Fibroblast of upper back skin (primary cell): ENCODE measurements around the gene CC2D2B.
"Not testable (repeated sequence)": the region's sequence is repeated elsewhere in the genome, so short reads cannot be mapped to it uniquely, and the experiment has no call there.

Experiments used
- DNase-seq: peaks from one replicate; pipeline ENCODE4 v3.0.0-alpha.2; 2013

CC2D2B gene

GRCh38 chr10:96034625-96035024, 126.8 kb downstream of the CC2D2B start:
- DNase-seq: no peak

- DNase-seq: no peak
Measured at GRCh38 chr10:96038476-96039387, 131.0 kb downstream of the CC2D2B start.

DNA sequence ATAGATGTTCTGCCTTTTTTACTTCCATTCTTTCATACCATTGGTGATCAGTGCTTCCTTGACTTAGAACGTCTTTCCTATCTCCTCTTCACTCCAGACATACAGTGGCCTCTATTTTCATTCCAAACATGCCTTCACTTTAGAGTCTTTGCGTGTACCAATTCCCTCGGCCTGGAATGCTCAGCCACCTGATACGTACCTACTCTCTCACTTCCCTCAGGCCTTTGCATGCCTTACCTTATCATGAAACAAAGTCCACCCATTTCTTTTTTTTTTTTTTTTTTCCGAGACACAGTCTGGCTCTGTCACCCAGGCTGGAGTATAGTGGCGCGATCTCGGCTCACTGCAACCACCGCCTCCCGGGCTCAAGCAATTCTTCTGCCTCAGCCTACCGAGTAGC, 133.4 kb downstream of the CC2D2B start:
- DNase-seq: no peak

DNA sequence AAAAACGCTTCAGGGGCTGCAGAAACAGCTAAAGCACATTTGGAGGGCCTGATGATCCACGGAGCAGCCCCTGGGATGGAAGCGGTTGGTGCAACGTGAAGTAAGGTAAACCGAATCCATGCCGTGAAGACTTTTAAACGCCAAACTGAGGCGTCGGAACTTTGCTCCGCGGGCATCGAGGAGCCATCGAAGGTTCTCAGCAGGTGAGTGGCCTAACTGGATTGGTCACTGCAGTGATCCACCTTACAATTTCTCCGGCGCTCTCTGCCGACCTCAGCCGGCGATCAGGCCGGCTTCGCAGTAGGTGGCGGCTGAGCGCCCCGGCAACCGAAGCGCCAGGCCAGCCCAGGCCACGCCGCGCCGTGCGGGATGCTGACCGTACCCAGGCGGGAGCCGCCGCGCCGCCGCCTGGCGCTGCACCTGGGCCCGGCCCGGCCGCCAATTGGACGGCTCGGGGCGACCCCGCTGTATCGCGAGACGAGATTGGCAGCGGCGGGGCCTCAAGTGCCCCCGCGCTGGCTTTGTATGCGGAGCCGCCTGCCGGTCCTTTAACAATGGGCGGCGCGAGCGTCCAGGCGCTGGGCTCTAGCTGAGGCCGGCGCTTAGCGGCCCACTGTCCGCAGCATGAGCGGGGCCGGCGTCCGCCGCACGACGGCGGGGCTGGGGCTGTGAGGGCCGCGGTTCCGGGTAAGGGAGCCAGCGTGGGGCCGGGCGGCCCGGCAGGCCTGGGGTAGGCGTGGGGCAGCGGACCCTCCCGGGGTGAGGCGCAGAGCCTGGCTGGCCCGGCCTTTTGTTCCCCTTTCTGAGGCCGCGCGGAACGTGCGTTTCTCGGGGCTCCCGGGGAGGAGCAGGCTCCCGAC, 135.5 kb downstream of the CC2D2B start, which contains the start of gene CCNJ:
Gene CCNJ, plus strand, starts transcription at position 551 of the 860 bp plus-strand sequence. CDS start 811 bp downstream, outside the sequence.
- DNase-seq: peak; percentile 90

DNA sequence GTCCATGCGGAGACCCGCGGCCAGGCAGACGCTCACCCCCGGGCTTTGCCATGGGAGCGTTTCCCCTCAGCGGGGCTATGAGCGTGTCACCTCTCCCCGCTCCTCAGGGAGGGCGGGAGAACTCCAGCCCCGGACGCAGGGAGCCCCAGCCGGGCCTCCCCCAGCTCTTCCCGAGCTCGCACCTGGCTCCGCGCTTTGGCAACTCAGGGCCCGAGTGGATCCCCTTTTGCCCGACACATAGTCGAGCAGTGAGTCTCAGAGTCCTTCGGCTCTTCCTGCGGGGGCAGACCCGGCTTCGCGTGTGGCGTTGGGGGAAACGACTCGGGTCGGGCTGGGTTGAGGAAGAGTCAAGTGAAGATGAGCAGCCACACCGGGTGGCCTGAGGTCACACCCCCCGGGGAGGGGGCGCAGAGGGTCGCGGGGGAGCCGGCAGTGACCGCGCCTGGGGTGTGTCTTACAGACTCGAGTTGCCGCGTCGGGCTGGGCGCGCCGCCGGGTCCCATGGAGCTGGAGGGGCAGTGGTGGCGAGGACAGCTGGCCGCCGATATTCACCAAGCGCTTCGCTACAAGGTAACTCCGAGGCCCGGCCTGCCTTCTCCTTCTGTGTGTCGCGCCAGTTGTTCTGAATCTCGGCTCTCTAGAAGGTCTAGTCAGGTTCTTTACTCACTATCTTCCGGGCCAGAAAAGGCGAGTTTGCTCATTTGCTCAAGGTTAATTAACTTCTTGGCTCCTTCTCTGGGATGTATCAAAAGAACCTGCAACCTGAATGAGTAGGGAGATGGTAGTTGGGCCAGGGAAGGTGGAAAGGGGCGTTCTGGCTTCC, 136.3 kb downstream of the CC2D2B start:
- peak; percentile 35 for DNase-seq

DNA sequence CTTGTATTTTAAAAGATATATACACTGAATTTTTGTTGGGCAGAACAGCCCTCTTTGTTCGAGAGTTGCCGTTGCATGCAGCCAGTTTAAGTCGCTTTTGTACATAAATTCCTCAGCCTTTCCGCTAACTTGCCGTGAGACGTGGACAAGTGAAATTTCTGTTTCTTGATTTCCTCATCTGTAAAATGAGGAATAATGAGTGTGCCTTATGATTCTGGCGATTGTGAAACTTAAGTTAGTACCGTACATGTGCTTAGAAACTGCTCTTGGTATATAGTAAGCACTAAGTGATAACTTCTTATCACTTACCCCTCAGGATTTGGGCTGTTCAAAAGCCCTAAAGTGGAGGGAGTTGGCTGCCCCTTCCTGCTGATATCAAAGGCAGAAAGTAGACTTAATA, 137.0 kb downstream of the CC2D2B start:
- peak; percentile 28 for DNase-seq

DNA sequence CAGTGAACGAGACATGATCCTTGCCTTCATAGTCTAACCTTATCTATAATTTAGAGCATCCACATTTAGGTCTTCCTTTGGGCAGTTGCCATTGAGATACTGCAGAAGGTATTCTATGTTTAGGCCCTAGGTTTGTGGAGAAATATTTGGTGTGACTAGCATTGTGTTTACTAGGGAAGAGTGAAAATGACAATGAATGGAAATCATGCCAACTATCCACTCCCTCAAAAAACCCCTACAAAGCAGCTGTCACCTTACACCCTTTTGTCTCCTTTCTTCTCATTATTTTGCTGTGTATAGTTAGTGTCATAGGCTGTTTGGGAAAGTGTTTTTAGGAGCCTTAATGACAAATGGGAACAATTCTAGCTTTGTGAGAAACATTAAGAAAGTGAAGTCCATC, 138.8 kb downstream of the CC2D2B start:
- no peak for DNase-seq

DNA sequence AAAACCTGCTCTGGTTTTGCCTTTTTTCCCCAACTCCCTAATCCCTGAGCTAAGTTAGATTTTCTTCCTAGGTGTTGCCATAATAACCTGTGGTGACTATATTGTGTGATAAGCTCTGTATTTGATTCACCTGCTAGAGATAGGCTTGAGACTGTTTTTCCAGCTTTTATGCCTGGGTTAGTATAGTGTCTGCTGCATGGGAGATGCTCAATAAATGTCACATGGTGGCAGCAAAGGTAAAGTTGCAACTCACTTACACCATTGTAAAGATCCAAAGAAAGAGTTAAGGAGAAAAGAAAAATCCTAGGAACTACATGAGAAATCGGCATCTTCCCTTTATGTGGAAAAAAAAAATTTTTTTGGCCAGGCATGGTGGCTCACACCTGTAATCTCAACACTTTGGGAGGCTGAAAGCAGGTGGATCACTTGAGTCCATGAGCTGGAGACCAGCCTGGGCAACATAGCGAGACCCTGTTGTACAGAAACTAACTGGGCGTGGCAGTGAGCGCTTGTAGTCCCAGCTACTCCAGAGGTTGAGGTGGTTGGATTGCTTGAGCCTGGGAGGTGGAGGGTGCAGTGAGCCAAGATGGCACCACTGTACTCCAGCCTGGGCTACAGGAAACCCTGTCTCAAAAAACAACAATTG, 139.4 kb downstream of the CC2D2B start:
- DNase-seq: no peak

- not testable (repeated sequence) for DNase-seq
Measured at GRCh38 chr10:96047925-96048324, 140.2 kb downstream of the CC2D2B start.

DNA sequence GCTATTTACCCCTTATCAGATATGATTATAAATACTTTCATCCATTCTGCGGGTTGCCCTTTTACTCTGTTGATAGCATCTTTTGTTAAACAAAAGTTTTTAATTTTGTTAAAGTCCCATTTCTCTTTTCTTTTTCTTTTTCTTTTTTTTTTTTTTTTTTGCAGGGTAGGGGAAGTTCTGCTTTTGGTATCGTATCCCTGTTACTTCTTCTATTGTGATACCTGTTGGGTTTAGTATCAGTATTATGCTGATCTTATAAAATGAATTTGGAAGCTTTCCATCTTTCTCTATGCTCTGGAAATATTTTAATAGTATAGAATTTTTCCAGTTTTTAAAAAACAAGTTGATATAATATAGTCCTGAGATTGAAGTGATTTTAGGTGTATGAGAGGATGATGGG, 141.6 kb downstream of the CC2D2B start:
- no peak for DNase-seq

DNA sequence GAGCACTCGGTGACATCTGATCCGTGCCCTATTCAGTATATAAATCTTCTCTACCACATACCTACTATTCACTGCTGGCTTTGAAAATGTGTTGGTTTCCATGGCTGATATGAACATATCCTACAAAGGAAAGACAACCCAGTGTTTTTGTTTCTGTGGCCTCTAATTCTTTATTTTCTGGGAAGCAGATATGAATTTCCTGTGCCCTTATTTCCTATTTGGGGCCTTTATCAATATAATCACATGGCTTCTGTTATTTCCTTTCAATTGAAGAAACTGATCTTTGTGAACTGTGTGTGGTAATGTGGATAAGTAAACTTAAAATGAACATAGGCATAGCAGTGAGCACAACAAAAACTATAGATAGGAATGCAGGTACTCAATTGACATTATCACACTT, 146.2 kb downstream of the CC2D2B start:
- DNase-seq: no peak

GRCh38 chr10:96056787-96057186, 149.0 kb downstream of the CC2D2B start:
- DNase-seq: no peak

DNA sequence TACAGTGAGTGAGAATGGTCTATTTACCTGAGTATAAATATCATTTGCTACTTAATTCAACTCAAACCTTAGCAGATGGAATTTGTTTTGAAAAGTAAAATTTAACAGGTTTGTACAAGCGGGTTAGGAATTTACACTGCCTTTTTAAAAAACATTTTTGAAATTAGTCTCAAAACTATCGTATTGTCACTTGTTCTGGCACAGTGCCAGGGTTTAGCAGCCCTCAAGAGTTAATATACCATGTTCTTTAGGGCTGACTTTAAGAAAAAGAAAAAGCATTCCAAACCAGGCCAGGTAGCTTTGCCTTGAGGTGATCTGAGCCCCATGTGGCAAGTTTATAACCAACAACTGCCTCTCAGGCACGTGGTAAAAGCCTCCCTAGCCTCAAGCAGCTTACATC, 153.5 kb downstream of the CC2D2B start:
- no peak for DNase-seq

GRCh38 chr10:96072674-96073073, 164.9 kb downstream of the CC2D2B start:
- peak; percentile 21 for DNase-seq

DNA sequence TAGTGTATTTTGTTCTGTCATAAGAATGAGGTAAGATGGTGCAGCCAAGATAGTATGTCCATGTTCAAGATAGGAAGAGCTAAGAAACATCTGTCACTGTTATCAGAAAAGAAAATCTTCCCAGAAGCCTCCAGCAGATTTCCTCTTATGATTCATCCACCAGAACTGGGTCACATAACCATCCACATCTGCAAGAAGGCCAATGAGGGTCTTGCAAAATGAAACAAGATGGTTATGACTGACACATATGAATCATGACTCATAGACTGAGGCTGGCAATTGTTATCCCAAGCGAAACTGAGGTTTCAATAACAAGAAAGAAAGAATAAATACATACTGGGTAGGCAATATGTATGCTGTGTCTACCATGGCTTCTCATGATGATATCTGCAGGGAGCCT, 165.9 kb downstream of the CC2D2B start:
- DNase-seq: peak; percentile 81

DNA sequence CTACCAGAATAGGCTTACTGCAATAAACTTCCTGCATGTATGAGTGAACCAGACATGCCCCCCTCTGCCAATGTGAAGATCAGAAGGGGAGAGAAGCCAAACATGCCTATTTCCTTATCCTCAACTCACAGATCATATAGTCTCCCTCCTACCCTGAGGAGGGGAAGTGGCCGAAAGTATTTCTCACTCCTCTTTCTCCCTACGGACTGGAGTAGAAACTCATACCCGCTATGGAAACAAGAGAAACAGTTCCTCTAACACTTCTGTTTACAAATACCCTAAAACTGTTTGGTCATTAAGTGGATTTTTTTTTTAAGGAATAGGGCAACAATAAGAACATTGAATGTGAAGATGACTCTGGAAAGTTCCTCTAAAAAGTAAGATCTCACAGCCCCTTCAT, 167.0 kb downstream of the CC2D2B start:
- DNase-seq: no peak

GRCh38 chr10:96075977-96076376, 168.2 kb downstream of the CC2D2B start:
- no peak for DNase-seq

DNA sequence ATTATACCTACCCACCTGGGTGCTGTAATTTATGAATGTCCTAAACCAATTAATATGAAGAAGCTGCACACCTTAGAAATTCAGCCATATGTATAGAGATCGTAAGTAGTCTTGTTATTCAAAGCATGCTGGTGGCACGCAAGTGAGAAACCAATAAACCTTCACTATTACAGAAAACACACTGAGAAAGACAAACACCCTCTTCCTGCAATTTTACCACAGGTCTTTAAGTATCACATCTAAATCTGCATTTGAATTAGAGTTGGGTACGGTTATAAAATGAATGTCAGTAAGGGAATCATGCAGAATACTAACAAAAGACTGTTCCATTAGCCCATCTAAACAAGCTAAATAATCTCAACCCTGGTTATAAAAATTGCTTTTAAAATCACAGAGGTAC, 169.4 kb downstream of the CC2D2B start:
- DNase-seq: no peak

DNA sequence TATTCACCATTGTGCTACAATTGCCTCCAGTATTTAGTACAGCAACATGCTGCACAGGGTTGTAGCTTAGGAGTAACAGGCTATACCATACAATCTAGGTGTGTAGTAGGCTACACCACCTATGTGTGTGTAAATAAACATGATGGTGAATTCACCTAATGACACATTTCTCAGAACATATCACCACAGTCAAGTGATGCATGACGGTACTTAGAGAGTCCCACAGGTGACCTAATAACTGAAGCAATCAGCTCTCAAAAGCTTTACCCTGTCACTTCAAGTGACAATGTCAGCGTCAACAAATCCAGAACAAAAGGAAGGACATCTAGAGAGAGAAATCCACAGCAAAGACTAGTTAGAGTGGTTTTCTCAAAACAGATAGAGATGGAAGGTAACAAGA, 174.4 kb downstream of the CC2D2B start:
- DNase-seq: no peak
